ENCODE data around the gene CPN1.
A peak's percentile ranks its signal among the peaks of the same experiment; 100 is the strongest.

CPN1 gene

DNA sequence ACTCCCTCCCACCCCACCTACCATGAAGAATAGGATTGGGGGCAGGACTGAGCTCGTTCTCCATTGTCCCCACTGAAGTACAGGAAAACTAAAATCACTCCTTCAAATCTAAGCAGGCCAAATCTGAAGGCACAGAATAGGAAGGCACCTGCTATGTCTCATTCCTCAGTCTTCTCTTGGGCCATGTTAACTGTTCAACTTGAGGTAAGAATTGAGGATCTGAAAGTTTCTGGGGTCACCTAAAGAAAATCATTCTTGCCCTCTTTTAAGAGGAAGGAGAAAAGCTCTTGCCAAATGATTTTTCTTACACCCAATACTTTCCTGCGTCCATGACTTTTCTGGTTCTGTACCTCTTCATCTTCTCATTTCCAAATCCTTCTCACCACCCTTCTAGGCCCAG is 4.9 kb downstream of the CPN1 start:
- DNase-seq (ENCODE audit: low read depth), result no peak

DNA sequence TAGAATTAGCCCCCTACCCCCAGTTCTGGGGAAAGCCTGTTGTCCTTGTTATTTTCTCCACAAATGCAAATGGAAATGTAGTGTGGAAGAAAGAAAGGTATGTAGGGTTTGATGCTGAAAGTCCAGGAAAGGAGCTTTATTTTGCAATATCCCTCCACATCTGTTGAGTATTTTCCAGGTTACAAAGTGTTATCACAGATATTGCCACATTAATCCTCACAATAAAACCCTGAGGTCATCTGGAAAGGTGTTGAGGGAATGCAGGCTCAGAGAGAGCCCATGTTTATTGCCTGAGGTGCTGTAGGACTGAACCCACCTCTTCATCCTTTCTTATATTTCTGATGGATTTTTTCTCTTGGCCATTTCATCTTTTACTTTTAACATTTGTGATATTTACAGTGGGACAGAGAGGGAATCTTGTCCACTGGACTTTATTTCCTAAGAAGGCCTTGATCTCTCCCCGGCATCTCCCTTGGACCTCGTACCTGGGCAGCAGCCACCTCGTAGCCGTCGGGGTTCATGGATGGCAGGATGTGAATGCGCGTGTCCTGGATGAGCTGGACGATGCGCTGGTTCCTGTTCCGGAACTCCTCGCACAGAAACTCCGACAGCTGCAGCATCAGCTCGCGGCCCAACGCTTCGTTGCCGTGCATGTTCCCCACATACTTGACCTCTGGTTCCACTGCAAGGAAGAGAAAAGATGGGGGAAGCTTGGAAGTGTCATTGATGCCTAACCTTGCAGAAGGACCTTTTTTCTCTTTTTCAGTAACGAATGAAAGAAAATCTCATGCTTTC is 6.0 kb downstream of the CPN1 start:
- no peak for DNase-seq (ENCODE audit: low read depth)

DNA sequence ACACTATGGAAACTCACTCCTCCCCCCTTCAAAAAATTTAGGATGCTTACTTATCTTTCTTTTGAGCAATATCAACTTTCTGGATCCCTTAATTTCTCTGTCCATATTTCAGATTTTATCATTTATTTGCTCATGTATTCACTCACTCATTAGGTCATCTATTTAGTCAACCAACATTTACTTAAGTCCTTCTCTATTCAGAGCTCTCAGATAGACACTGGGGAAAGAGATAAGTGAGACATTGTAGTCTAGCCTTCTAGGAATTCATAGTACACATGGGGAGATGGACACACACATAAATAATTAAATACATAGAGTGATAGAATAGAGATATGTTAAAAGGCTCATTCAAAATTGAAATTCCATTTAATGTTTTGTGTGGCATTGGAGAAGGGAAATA is 9.2 kb downstream of the CPN1 start:
- no peak for DNase-seq (ENCODE audit: low read depth)

DNA sequence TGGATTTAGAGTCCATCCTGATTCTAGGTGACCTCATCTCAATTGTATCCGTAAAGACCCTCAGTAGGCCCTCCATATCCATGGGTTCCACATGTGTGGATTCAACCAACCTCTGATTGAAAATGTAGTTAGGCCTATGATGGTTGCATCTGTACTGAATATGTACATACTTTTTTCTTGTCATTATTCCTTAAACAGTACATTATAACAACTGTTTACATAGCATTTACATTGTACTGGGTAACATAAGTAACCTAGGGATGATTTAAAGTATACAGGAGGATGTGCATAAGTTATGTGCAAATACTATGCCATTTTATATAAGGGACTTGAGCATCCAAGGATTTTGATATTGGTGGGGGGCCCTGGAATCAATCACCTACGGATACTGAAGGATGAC is 10.1 kb downstream of the CPN1 start:
- DNase-seq (ENCODE audit: low read depth), result no peak

DNA sequence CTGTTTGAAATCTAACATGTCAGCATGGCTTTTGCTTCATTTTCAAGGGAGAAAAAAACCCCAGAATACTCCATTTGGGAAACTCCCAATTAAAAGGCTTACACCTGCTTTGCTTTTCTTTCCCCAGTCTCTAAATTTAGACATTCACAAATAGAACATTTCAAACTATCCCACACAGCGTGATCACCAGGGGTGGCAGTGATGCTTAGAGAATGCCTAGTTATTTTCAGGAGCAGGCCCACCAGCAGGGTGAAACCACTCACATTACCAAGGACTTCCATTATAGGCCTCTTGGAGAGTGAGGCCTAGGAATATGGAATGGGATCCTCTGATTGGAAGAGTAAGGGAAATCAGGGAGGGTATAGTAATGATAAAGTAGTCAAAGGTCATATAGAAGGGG is 14.2 kb downstream of the CPN1 start:
- no peak for DNase-seq (ENCODE audit: low read depth)

DNA sequence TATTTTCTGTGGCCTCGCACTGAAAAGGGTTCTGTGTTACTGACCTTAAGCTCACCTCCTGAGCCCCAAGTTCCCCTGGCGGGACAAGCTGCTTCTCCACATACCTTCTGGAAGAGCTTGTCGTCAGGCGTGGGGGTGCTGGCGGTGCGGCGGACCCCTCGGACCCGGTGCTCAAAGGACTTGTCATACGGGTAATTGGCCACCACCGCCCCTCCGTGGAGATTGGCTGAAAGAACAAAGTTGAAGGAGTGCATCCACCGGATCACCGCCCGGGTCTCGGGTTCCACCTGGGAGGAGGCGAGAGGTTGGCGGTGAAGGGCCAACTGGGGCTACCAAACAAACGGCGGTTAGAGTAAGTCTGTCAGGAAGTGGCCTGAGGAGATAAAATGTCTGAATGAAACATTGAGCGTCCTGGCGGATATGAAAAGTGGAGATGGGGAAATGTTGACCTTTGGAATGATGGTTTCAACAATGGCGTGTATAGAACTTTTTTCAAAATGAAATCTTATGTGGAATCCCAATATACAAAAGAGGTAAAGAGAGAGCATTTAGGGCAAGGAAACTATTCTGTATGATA is 16.5 kb downstream of the CPN1 start:
- DNase-seq (ENCODE audit: low read depth), result no peak

DNA sequence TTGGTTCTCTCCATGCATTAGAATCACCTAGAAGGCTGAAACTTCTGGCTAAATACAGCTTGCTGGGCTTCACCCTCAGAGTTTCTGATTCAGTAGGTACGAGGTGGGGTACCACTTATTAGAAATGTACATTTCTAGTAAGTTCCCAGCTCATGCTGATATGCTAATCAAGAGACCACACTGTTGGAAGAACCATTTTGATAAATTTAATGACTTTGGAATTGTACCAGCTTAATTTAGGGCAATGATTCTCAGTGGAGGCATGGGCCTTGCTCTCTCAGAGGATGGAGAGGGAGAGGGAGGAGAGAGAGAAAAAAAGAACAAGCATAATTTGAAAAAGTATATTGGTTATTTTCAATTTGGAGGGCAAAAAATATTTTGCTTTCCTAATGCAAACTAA is 20.3 kb downstream of the CPN1 start:
- no peak for DNase-seq (ENCODE audit: low read depth)

DNA sequence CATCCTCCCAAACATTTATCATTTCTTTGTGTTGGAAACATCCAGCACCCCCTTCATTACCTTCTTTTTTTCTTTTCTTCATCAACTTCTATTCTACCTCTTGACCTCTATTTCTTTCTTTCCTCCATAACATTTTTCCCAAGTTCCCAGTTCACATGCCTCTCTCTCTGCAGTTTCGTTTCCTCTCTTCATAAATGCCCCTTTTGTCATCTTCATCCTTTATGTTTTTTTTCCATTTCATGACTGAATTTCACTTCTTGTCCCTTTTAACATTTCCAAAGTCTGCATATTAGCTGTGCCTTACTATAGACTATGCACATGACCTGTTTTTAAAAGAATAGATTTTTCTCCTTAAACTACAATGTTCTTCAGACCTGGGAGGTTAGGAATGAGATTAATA is 23.7 kb downstream of the CPN1 start:
- DNase-seq (ENCODE audit: low read depth), result no peak

DNA sequence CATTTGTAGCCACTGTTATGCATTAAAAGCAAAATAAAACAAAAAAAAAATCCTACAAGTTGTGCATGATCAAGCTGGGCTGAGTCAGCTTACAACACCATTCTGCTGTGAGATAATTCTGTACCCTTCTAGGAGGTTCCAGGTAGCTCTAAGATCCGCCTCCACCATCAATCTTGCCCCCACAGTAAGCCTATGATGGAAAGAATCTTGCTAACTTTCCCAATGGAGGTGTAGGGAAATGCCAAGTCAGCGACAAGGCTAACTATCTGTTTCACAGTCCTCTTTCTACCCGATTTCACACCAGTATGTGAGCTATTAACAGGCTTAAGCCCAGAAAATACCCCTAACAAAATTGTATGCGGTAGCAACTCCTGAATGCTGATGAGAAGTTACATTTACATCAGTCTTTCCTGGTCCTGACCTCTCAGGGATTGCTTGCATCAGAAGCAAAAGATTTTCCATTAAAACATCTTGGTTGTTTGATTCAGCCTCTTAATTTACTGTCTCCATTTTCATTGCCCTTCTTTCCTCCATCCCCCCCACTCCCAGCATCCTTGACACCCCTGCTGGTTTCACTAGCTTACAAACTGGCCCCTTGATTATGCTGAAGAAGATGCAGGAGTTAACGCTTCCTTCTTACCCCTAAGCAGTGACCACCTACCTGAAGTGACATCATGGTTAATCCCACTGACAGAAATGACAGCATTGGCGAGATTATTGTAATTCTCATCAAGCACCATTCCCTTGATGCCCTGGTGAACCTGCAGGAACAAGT is 27.8 kb downstream of the CPN1 start:
- DNase-seq (ENCODE audit: low read depth), result no peak

DNA sequence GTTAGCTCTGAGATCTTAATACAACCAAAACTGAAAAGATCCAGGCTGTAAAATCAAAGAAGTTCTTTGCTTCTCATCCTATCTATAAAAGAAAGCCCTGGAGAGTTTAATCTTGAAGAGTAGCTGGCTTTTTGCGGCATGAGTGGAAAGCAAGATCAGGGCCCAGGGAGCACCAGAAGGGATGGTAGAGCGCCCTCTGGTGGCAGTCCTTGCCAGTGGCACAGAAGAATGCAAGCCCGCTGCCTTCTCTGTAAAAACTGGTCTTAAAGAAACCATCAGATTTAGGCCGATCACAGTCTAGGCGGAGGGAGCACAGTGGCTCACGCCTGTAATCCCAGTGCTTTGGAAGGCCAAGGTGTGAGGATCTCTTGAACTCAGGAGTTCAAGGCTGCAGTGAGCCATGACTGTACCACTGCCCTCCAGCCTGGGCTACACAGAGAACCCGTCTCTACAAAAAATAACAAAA is 35.6 kb downstream of the CPN1 start:
- DNase-seq (ENCODE audit: low read depth), result peak; percentile 73

DNA sequence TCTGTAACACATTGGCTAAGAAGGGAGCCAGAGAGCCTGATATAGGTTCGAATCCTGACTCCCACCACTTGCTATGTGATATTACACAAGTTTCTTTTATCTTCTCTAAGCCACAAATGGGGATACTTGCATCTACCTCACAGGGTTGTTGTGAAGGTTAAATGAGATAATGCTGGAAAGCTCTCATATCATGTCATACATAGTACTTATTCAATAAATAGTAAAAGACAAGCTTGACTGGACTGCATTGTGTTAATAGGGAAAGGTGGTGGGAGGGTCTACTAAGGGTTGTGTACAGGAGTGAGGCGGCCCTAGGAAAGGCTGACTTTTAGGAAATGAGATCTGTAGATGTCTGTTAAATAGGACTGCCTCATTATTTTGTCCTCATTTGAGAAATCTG is 36.1 kb downstream of the CPN1 start:
- no peak for DNase-seq (ENCODE audit: low read depth)

DNA sequence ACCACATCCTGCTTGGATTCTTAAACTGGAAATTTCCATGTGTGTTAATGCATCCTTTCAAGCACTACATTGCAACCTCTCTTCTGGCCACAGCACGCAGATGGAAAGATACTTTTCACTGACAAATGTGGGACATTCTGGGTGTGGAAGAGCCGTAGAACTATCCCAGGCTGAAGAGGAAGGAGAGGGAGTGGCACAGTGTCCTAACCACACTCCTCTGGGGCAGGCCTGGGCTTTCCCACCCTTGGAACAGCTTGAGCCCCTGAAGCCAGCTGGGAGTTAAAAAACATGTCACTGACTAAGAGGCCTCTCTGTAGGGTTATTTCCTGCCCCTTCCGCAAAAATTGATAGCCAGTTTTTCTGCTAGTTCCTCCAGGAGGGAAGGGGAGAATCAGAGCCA is 37.9 kb downstream of the CPN1 start:
- DNase-seq (ENCODE audit: low read depth), result no peak

DNA sequence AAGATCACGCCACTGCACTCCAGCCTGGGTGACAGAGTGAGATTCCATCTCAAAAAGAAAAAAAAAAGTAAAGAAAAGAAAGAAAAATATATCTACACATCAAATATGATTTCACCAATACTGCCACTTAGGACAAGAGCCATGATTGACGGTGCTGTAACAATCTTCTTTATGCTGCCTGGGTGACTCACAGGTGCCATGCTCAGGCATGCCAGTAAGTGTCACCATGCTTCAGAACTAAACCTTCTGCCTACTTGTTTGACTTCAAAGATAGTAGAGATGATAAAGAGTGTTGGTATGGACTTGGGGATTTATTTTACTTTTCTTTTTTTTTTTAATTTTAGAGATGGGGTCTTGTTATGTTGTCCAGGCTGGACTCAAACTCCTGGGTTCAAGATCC is 38.3 kb downstream of the CPN1 start:
- DNase-seq (ENCODE audit: low read depth), result no peak

DNA sequence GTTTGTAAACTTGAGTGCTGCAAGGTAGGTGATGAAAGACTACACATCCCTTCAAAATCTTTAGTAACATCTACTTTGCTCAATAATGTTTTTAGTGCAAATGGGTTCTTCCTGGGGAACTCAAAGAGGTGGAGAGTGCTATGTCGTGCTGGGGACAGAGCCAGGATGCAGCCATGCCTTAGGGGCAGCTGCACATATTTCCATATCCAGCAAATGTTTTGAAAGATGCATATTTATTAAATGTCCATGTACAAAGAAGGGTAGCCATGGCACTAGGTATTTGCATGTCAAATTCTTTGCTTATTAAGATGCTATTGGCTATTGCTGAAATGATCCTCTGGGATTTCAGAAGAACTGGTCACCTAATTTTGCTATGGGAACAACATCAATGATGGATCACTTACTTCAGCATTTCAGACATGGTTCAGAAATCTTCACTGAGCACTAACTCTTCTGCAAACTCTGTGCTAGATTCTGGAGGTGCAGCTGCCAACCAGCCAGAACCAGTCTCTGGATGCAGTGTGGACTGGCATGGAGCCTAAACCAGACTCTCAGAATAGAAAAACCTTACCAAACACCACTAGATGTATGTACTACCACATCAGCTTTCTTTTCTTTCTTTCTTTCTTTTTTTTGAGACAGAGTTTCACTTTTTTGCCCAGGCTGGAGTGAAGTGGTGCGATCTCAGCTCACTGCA is 40.2 kb downstream of the CPN1 start:
- DNase-seq (ENCODE audit: low read depth), result no peak

DNA sequence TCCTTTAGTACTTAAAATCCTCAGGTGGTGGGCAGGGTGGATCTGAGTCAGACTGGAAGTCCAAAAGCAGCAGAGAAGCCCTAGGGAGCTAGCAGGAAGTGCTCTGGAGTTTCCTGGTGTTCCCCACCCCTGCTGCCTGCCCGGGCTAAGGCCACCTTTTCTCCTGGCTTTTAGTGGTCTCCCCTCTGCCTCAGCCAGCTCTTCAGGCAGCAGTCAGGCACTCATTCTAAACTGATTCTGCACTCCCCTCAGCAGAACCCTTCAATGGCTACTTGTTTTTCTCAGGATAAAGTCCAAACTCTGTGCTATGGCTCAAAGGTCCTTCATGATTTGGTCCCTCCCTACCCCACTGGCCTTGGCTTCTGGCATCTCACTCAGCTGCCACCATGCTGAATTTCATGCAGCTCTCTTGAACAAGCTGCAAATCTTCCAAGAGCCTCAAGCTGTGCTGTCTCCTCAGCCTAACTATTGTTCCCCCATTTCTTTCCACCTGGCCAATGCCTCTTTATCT is 43.1 kb downstream of the CPN1 start:
- DNase-seq (ENCODE audit: low read depth), result no peak

DNA sequence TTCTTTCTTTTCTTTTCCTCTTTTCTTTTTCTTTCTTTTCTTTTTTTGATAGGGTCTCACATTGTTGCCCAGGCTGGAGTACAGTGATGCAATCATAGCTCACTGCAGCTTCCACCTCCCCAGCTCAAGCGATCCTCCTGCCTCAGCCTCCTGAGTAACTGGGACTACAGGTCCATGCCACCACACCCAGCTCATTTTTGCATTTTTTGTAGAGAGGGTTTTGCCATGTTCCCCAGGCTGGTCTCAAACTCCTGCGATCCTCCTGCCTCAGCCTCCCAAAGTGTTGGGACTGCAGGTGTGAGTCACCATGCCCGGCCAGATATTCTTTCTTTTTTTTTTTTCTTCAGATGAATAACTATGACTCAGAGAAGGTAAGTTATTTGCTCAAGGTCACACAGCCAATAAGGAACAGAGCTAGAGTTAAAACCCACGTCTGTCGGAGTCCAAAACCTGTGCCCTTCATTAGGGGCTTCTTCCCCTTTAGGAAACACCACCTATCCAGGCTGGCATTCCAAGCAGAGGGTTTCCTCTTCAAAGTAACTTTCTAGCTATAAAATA is 43.8 kb downstream of the CPN1 start:
- DNase-seq (ENCODE audit: low read depth), result no peak

DNA sequence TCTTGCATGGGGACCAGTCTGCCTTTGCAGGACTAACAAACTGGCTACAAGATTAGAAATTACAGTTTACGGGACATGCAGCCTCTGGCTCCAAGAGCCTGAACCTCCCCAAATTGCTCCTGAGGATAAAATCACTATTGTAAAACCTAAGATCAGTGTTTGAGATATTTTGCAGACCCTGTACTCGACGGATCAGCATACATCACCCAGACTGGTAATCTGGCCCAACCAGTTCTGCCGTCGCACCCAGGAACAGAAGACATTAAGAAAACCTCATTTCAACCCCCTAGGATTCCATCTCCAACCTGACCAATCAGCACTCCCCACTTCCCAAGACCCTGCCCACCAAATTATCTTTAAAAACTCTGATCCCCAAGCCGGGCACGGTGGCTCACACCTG is 44.8 kb downstream of the CPN1 start:
- no peak for DNase-seq (ENCODE audit: low read depth)

DNA sequence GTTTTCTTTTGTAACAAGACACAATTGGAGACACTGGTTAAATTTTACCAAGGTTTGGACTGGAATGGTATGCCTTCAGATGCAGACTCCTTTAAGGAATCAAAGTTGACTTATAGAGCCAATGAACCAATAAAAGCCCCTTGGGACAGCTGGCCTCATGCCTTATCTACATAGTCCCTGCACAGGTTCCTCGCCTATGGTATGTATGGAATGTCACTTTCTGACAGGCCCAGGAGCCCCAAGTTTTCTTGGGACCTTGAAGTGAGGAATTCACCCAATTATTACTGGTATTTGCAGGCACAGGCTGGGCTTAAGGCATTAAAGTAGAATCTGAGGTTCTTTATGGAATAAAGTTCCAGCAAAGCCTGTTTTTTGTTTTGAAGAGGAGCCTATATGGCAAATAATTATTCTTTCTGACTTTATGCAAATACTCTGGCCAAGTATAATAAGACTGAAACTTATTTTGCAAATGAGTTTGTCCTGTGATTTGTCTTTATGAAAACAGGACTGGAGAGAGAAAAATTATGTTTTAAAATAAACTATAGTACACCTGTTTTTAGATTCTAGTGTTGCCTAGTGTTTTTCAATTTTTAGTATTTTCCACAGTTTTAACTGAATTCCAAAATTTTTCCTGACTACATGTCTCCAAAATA is 47.8 kb downstream of the CPN1 start:
- DNase-seq (ENCODE audit: low read depth), result no peak

DNA sequence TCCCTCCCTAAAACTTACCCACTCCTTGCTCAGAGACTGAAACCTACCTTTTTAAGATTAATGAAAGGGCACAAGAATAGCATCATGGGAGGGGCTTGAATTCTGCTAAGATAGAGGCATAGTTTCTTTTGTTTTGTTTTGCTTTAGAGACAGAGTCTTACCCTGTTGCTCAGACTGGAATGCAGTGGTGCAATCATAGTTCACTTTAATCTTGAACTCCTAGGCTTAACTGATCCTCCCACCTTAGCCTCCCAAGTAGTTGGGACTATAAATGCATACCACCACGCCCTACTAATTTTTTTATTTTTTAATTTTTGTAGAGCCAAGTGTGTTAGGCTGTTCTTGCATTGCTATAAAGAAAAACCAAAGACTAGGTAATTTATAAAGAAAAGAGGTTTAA is 54.3 kb downstream of the CPN1 start:
- DNase-seq (ENCODE audit: low read depth), result no peak

DNA sequence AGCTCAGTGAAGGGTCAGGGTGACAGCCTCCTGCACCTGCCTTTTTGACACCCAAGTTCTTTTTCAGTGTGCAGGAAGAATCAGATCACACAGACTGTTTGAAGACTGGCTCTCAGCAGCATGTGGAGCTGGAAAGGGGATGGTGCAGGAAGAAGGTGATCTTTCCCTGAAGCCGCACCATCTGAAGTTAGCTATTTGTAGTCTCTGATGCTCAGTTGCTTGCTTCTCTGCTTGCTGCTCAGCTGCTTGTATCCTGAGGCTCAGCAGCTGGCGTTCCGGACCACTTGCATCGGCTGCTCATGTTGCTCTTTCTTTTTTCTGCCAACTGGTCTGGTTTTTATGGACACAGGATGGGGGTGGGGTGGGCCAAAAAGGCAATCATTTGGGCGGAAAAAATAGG is 56.1 kb downstream of the CPN1 start:
- DNase-seq (ENCODE audit: low read depth), result no peak

DNA sequence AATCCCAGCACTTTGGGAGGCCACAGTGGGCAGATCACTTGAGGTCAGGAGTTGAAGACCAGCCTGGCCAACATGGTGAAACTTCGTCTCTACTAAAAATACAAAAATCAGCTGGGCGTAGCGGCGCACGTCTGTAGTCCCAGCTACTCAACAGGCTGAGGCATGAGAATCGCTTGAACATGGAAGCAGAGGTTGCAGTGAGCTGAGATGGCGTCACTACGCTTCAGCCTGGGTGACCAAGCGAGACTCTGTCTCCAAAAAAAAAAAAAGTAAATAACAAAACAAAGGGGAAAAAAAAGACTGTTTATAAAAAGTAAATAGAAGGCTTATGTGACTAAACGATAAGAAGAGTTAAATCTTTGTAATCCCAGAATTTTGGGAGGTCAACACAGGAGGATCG is 56.9 kb downstream of the CPN1 start:
- DNase-seq (ENCODE audit: low read depth), result no peak

DNA sequence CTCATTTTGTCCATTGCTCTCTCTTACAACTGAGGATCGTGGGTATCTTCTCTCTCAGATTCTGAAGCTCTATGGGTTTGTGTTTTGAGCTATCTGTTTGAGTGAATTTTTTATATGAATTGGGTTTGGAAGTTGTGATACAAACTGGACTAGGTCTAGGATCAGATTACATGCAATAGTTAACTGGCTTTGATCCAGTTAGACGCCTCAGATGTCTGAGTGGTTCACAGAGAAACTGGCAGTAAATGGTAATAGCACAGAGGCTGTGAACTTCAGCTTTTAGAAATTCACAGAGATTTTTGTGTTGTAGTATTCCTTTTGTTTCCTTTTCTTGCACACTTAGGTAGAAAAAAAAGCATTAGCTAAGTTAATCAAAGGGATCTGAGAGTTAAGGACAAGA is 59.3 kb downstream of the CPN1 start:
- no peak for DNase-seq (ENCODE audit: low read depth)
